C1 segment of cervical spinal cord (tissue), 14 donors: ENCODE results near the gene EOLA1.
"Not testable (repeated sequence)": the region's sequence is repeated elsewhere in the genome, so short reads cannot be mapped to it uniquely, and the experiment has no call there.

ENCODE experiments used
- DNase-seq, 14 donors: peaks; one replicate each; lab custom pipeline; 2025; lab: John Stamatoyannopoulos, UW

EOLA1 gene

GRCh38 chrX:149540621-149541520, at the start of gene EOLA1:
EOLA1 (plus strand) TSS chrX:149541012; CDS start chrX:149545631, 4,619 bp downstream.
- peak in 12 of 14 donors; percentile 34 to 97 (median 78) for DNase-seq

GRCh38 chrX:149491812-149492211, 49.0 kb upstream of the EOLA1 start:
- no peak for DNase-seq

- no peak for DNase-seq
Measured at GRCh38 chrX:149493567-149494562, 46.9 kb upstream of the EOLA1 start.

- no peak for DNase-seq
Measured at GRCh38 chrX:149494844-149495565, 45.8 kb upstream of the EOLA1 start.

- DNase-seq: peak in 1 of 14 donors; percentile 13
Measured at GRCh38 chrX:149495573-149496071, 45.2 kb upstream of the EOLA1 start.

GRCh38 chrX:149497054-149497453, 43.8 kb upstream of the EOLA1 start:
- DNase-seq: no peak

- DNase-seq: no peak
Measured at GRCh38 chrX:149497626-149498025, 43.2 kb upstream of the EOLA1 start.

GRCh38 chrX:149498767-149499166, 42.0 kb upstream of the EOLA1 start:
- DNase-seq: no peak

GRCh38 chrX:149499766-149500165, 41.0 kb upstream of the EOLA1 start:
- no peak for DNase-seq

- not testable (repeated sequence) for DNase-seq
Measured at GRCh38 chrX:149502923-149503322, 37.9 kb upstream of the EOLA1 start.

GRCh38 chrX:149503446-149503845, 37.4 kb upstream of the EOLA1 start:
- DNase-seq: peak in 2 of 14 donors; percentile 21 to 53

GRCh38 chrX:149504226-149504914, 36.4 kb upstream of the EOLA1 start:
- DNase-seq: peak in 3 of 14 donors; percentile 0 to 21 (median 16)

- peak; percentile 1 to 88 (median 53) for DNase-seq
Measured at GRCh38 chrX:149504915-149505651, 35.7 kb upstream of the EOLA1 start, which contains the start of gene IDS. IDS (minus strand) TSS chrX:149505306; CDS start chrX:149505137, 169 bp downstream.

- DNase-seq: no peak
Measured at GRCh38 chrX:149505671-149506070, 35.1 kb upstream of the EOLA1 start.

GRCh38 chrX:149506349-149506748, 34.5 kb upstream of the EOLA1 start:
- DNase-seq: no peak

- no peak for DNase-seq
Measured at GRCh38 chrX:149508467-149508866, 32.3 kb upstream of the EOLA1 start.

- no peak for DNase-seq
Measured at GRCh38 chrX:149510386-149510785, 30.4 kb upstream of the EOLA1 start.

GRCh38 chrX:149511081-149511480, 29.7 kb upstream of the EOLA1 start:
- no peak for DNase-seq

GRCh38 chrX:149512225-149512885, 28.5 kb upstream of the EOLA1 start:
- DNase-seq: peak in 11 of 14 donors; percentile 0 to 47 (median 15)
